Neural progenitor cell (in vitro differentiated cells): ENCODE results near the gene SIGLEC15.
"Not testable (repeated sequence)": the region's sequence is repeated elsewhere in the genome, so short reads cannot be mapped to it uniquely, and the experiment has no call there.

ENCODE experiments used
- EZH2 ChIP-seq: fragments of 200-600 bp; sonication (generic); IDR thresholded peaks from 2 replicates; pipeline ENCODE4 v1.6.1; 2017; ENCODE audit warnings: antibody characterized with exemption, mild to moderate bottlenecking, moderate library complexity
- EZH2phosphoT487 ChIP-seq: fragments of 200-600 bp; sonication (generic); IDR thresholded peaks from 2 replicates; pipeline ENCODE4 v1.6.1; 2017; ENCODE audit warnings: antibody characterized with exemption
- TF ChIP-seq, protein P1 (sequence below): fragments of 200-600 bp; sonication (generic); IDR thresholded peaks from 2 replicates; pipeline ENCODE4 v1.5.1; 2017; ENCODE audit warnings: antibody characterized with exemption, mild to moderate bottlenecking

- TF ChIP-seq, protein P1, sequence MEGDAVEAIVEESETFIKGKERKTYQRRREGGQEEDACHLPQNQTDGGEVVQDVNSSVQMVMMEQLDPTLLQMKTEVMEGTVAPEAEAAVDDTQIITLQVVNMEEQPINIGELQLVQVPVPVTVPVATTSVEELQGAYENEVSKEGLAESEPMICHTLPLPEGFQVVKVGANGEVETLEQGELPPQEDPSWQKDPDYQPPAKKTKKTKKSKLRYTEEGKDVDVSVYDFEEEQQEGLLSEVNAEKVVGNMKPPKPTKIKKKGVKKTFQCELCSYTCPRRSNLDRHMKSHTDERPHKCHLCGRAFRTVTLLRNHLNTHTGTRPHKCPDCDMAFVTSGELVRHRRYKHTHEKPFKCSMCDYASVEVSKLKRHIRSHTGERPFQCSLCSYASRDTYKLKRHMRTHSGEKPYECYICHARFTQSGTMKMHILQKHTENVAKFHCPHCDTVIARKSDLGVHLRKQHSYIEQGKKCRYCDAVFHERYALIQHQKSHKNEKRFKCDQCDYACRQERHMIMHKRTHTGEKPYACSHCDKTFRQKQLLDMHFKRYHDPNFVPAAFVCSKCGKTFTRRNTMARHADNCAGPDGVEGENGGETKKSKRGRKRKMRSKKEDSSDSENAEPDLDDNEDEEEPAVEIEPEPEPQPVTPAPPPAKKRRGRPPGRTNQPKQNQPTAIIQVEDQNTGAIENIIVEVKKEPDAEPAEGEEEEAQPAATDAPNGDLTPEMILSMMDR = not testable (repeated sequence)
- not testable (repeated sequence) for TF ChIP-seq EZH2, EZH2phosphoT487
These were observed 10.7 kb upstream of the SIGLEC15 start for GRCh38 chr18:45814733-45815132.
